Endothelial cell of umbilical vein (primary cell): ENCODE data around the gene MADCAM1. TPM values are rescaled to one million over a fixed set of nuclear protein-coding genes. Genes with fewer than 3 reads are reported as not detected.

Experiments used
- BruUV-seq: library from RNA; stranded (reverse); fragments of 400-500 nt; replicated peaks from 2 replicates; lab custom pipeline; 2021; lab: Mats Ljungman, UMichigan
- CTCF ChIA-PET: fragments of 300-600, 350-600 bp; sonication (Branson Sonifier 250); formaldehyde crosslinking; loops from one replicate; lab custom pipeline; 2021; ENCODE audit warnings: antibody characterized with exemption, inconsistent platforms; lab: Charles Lee
- POLR2A ChIA-PET: fragments of 300-600, 350-600 bp; sonication (Branson Sonifier 250); formaldehyde crosslinking; loops from one replicate; lab custom pipeline; 2021; ENCODE audit warnings: antibody characterized with exemption, inconsistent platforms; lab: Charles Lee
- DNase-seq: peaks from one replicate; pipeline ENCODE4 v3.0.0-alpha.2; 2011; ENCODE audit warnings: low read depth, low spot score
- FAIRE-seq: peaks from 2 replicates; lab custom pipeline; 2011; peaks lifted over from hg19 to GRCh38; lab: Jason Lieb, UNC
- H2AFZ ChIP-seq: 2 replicates; pipeline ENCODE4 v1.6.0; 2012; ENCODE audit warnings: low read depth, low read length, control low read depth, inconsistent platforms
- H3K27ac ChIP-seq: 2 replicates; pipeline ENCODE4 v1.5.1; 2011; ENCODE audit warnings: low read depth, mild to moderate bottlenecking, control low read depth, low read length, moderate library complexity; ENCODE audit not compliant: insufficient read depth
- H3K27me3 ChIP-seq, 2 experiments: 2 replicates each; pipeline versions ENCODE4 v1.6.0 to v1.6.1; 2011; ENCODE audit warnings: low read length in 2 of 2, mixed read lengths in 1 of 2; ENCODE audit not compliant: control insufficient read depth in 2 of 2, insufficient read depth in 2 of 2
- H3K36me3 ChIP-seq, 2 experiments: 2 replicates in 1 of 2; 3 replicates in 1 of 2; pipeline ENCODE4 v1.5.1; 2011; ENCODE audit warnings: low read length in 2 of 2, mild to moderate bottlenecking in 1 of 2, moderate library complexity in 1 of 2; ENCODE audit not compliant: control insufficient read depth in 2 of 2, insufficient read depth in 2 of 2; ENCODE audit errors: extremely low read depth in 1 of 2
- H3K4me1 ChIP-seq: 3 replicates; pipeline ENCODE4 v1.5.1; 2011; ENCODE audit warnings: mild to moderate bottlenecking, low read length; ENCODE audit not compliant: control insufficient read depth, insufficient read depth; ENCODE audit errors: extremely low read depth
- H3K4me2 ChIP-seq: 2 replicates; pipeline ENCODE4 v1.6.1; 2011; ENCODE audit warnings: low read length, control low read depth, mixed read lengths; ENCODE audit not compliant: insufficient read depth
- H3K4me3 ChIP-seq, 3 experiments: fragments of 200-600 bp in 1 of 3; sonication (generic), shearing (Covaris generic) in 1 of 3; replicated peaks in 1 of 3; 2 replicates each; pipeline ENCODE4 v1.5.1; 2011 to 2016; ENCODE audit warnings: control low read depth in 3 of 3, low read length in 3 of 3, mild to moderate bottlenecking in 2 of 3, inconsistent platforms in 1 of 3, low read depth in 1 of 3, moderate library complexity in 1 of 3; ENCODE audit not compliant: insufficient read depth in 1 of 3
- H3K79me2 ChIP-seq: 2 replicates; pipeline ENCODE4 v1.6.0; 2012; ENCODE audit warnings: low read length, inconsistent platforms; ENCODE audit not compliant: control insufficient read depth, insufficient read depth
- H3K9ac ChIP-seq: replicated peaks from 2 replicates; pipeline ENCODE3; 2011; ENCODE audit warnings: low read length, control low read depth; ENCODE audit not compliant: insufficient read depth; ENCODE audit errors: extremely low read depth
- H3K9me1 ChIP-seq: replicated peaks from 3 replicates; pipeline ENCODE4 v1.6.0; 2011; ENCODE audit warnings: mild to moderate bottlenecking, low read length; ENCODE audit not compliant: control insufficient read depth, insufficient read depth; ENCODE audit errors: extremely low read depth
- H3K9me3 ChIP-seq: replicated peaks from 2 replicates; pipeline ENCODE4 v1.5.1; 2012; ENCODE audit warnings: low read length, inconsistent platforms; ENCODE audit not compliant: control insufficient read depth, insufficient read depth
- H4K20me1 ChIP-seq: replicated peaks from 2 replicates; pipeline ENCODE3; 2011; ENCODE audit warnings: mild to moderate bottlenecking, low read length; ENCODE audit not compliant: control insufficient read depth, insufficient read depth; ENCODE audit errors: extremely low read depth
- CTCF ChIP-seq, 2 donors: IDR thresholded peaks; 1 replicate in 1 of 2; 2 replicates in 1 of 2; pipeline ENCODE4 v1.5.1; 2011; ENCODE audit warnings: low read length in 2 of 2, mild to moderate bottlenecking in 2 of 2, moderate library complexity in 2 of 2, control low read depth in 1 of 2, inconsistent platforms in 1 of 2, low read depth in 1 of 2; ENCODE audit not compliant: insufficient read depth in 1 of 2; ENCODE audit errors: extremely low read depth in 1 of 2
- EZH2 ChIP-seq: IDR thresholded peaks from 2 replicates; pipeline ENCODE4 v1.6.1; 2012; ENCODE audit warnings: borderline replicate concordance, low read depth, mild to moderate bottlenecking, moderate library complexity, low read length, inconsistent platforms; ENCODE audit not compliant: severe bottlenecking
- FOS ChIP-seq: IDR thresholded peaks from 2 replicates; pipeline ENCODE4 v1.6.1; 2011; ENCODE audit warnings: mild to moderate bottlenecking, low read length, moderate library complexity, borderline replicate concordance; ENCODE audit not compliant: insufficient read depth
- GATA2 ChIP-seq: IDR thresholded peaks from 2 replicates; pipeline ENCODE4 v1.7.0; 2011; ENCODE audit warnings: low read depth, mild to moderate bottlenecking, moderate library complexity, mixed read lengths, low read length; ENCODE audit not compliant: insufficient read length, insufficient read depth
- JUN ChIP-seq: IDR thresholded peaks from 2 replicates; pipeline ENCODE4 v1.6.1; 2011; ENCODE audit warnings: borderline replicate concordance, low read depth; ENCODE audit not compliant: insufficient read length, insufficient read depth
- MAX ChIP-seq: IDR thresholded peaks from 2 replicates; pipeline ENCODE4 v1.6.1; 2011; ENCODE audit not compliant: insufficient read depth, insufficient read length
- MYC ChIP-seq: IDR thresholded peaks from one replicate; pipeline ENCODE4 v1.6.1; 2011; ENCODE audit warnings: mild to moderate bottlenecking, low read depth, low read length
- POLR2A ChIP-seq: IDR thresholded peaks from 2 replicates; pipeline ENCODE4 v1.6.1; 2012; ENCODE audit warnings: low read depth, mild to moderate bottlenecking, control low read depth, low read length
- POLR2AphosphoS5 ChIP-seq: IDR thresholded peaks from 2 replicates; pipeline ENCODE4 v1.6.1; 2012; ENCODE audit warnings: low read depth, mild to moderate bottlenecking, control low read depth, low read length, moderate library complexity; ENCODE audit not compliant: insufficient read depth
- dilution Hi-C: fragments of 300-500 bp; cut with MboI; formaldehyde crosslinking; loops from one replicate; pipeline ENCODE4 v1.15.0; 2019; ENCODE audit warnings: low sequenced_read_pairs; ENCODE audit not compliant: extremely low pct_ligation_motif_present
- intact Hi-C: fragments of 100-400 bp; cut with micrococcal nuclease; formaldehyde crosslinking; loops from one replicate; pipeline ENCODE4 v1.10.0; 2022
- polyA plus RNA-seq, 4 experiments: library from polyadenylated mRNA; depleted of rRNA in 3 of 4; stranded (reverse) in 3 of 4; unstranded in 1 of 4; fragments of >200 nt; gene quantifications; 2 replicates each; pipeline versions ENCODE4 v1.2.1 to v1.2.3, GENCODE V29; 2011 to 2012; ENCODE audit warnings: missing spikeins in 1 of 4
- total RNA-seq: library from RNA; stranded (reverse); gene quantifications from 2 replicates; pipeline ENCODE4 v1.2.3, GENCODE V29; 2021

MADCAM1 gene
- total and polyA plus RNA-seq, 2 donors (not counting 3 experiments of a cell fraction or from before 2014, with no cell fraction given): 0.07 to 0.31 TPM

DNA sequence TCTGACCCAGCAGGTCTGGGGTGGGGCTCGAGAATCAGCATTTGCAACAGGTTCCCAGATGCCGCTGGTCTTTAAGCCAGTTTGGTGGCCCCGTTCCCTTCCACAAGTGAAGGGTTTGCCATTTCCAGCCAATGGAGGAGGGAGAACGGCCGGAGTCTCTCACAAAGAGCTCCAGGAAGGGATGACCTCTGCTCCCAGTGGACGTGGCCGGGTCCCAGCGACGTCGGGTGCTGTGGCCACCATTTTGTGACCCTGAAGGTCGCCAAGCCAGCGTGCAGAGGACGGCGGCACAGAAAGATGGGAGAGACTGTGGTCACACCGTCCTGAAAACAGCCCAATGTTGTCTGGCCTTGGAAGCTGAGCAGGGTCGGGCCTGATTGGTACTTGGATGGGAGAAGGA, 43.5 kb upstream of the MADCAM1 start:
- Histone ChIP-seq H3K9ac (no peak overlapping the region), H4K20me1 (no peaks in the 10 kb centered on the region), H2AFZ (no peak overlapping the region), H3K9me3 (no peaks in the 10 kb centered on the region), H3K36me3 (no peaks in the 10 kb centered on the region), H3K4me3 (no peak overlapping the region), H3K4me1 (no peaks in the 10 kb centered on the region), H3K79me2 (no peaks in the 10 kb centered on the region), H3K27me3 (no peaks in the 10 kb centered on the region), H3K27ac (no peak overlapping the region), H3K9me1 (no peaks in the 10 kb centered on the region), H3K4me2 (no peak overlapping the region)
- BruUV-seq: no TSS peak
- no peak for FAIRE-seq
- intact Hi-C loops (no loop called here), dilution Hi-C loops (no loop called here)
- ChIA-PET CTCF (no interaction called here), POLR2A (no interaction called here)
- DNase-seq: no peak
- TF ChIP-seq POLR2AphosphoS5 (no peak), JUN (no peak), MAX (no peak), EZH2 (no peak), CTCF (IDR thresholded peaks at IDR 0.05; ENCODE audit: extremely low read depth in 1 of 2, insufficient read depth in 1 of 2, low read depth in 1 of 2, low read length in 2 of 2) (no peak), MYC (no peak), GATA2 (no peak), POLR2A (no peak), FOS (no peak)
